ENCODE data around the gene NAALADL2. TPM values are rescaled to one million over a fixed set of nuclear protein-coding genes. Genes with fewer than 3 reads are reported as not detected.

The NAALADL2 gene
- total and polyA plus RNA-seq, 4 donors = 0.28 to 4.6 (median 3.1) TPM

GRCh38 chr3:175267121-175267531 lies 408.0 kb downstream of the NAALADL2 start:
- DNase-seq (ENCODE audit: low spot score) = no peak
- no peak for TF ChIP-seq CTCF (IDR thresholded peaks at IDR 0.05; ENCODE audit: low read depth, low read length, missing input control)
- no peak for TF ChIP-seq RXRA (IDR thresholded peaks at IDR 0.05)
- TF ChIP-seq YY1 (IDR thresholded peaks at IDR 0.05) = no peak
- TF ChIP-seq FOXA2 (IDR thresholded peaks at IDR 0.05) = no peak
- 91% methylated on average over 1 of the region's 1 CpG for WGBS
- Histone ChIP-seq H3K4me3 (ENCODE audit: low read depth in 1 of 3, low read length in 3 of 3) (no peak overlapping the region), H3K27me3 (ENCODE audit: control insufficient read depth in 4 of 4, insufficient read depth in 4 of 4, low read length in 3 of 4) (no peaks in the 10 kb centered on the region), H3K4me1 (ENCODE audit: control insufficient read depth in 4 of 4, insufficient read depth in 4 of 4, low read length in 3 of 4) (no peaks in the 10 kb centered on the region), H3K9me3 (ENCODE audit: control insufficient read depth in 4 of 4, low read length in 3 of 4) (no peaks in the 10 kb centered on the region), H3K36me3 (ENCODE audit: control insufficient read depth in 4 of 4, insufficient read depth in 3 of 4, low read depth in 1 of 4, low read length in 3 of 4) (no peaks in the 10 kb centered on the region), H3K27ac (ENCODE audit: low read depth in 1 of 2, low read length in 2 of 2) (no peak overlapping the region), H3K9ac (ENCODE audit: low read depth in 1 of 2, low read length in 2 of 2) (no peak overlapping the region)

GRCh38 chr3:175267561-175267960 lies 408.4 kb downstream of the NAALADL2 start:
- Histone ChIP-seq H3K9ac (ENCODE audit: low read depth in 1 of 2, low read length in 2 of 2) (no peak overlapping the region), H3K4me3 (ENCODE audit: low read depth in 1 of 3, low read length in 3 of 3) (no peak overlapping the region), H3K4me1 (ENCODE audit: control insufficient read depth in 4 of 4, insufficient read depth in 4 of 4, low read length in 3 of 4) (no peaks in the 10 kb centered on the region), H3K9me3 (ENCODE audit: control insufficient read depth in 4 of 4, low read length in 3 of 4) (no peaks in the 10 kb centered on the region), H3K27ac (ENCODE audit: low read depth in 1 of 2, low read length in 2 of 2) (no peak overlapping the region), H3K27me3 (ENCODE audit: control insufficient read depth in 4 of 4, insufficient read depth in 4 of 4, low read length in 3 of 4) (no peaks in the 10 kb centered on the region), H3K36me3 (ENCODE audit: control insufficient read depth in 4 of 4, insufficient read depth in 3 of 4, low read depth in 1 of 4, low read length in 3 of 4) (no peaks in the 10 kb centered on the region)
- DNase-seq (ENCODE audit: low spot score) = no peak
- TF ChIP-seq RXRA (IDR thresholded peaks at IDR 0.05) = no peak
- 82% methylated on average over 1 of the region's 1 CpG for WGBS

GRCh38 chr3:175269394-175269793 lies 410.3 kb downstream of the NAALADL2 start:
- TF ChIP-seq GABPA (IDR thresholded peaks at IDR 0.05 in 1 of 2, conservative IDR thresholded peaks at IDR 0.05 in 1 of 2) (no peak), SP1 (IDR thresholded peaks at IDR 0.05) (no peak)
- Histone ChIP-seq H3K4me3 (ENCODE audit: low read depth in 1 of 3, low read length in 3 of 3) (no peak overlapping the region), H3K9ac (ENCODE audit: low read depth in 1 of 2, low read length in 2 of 2) (no peak overlapping the region), H3K27ac (ENCODE audit: low read depth in 1 of 2, low read length in 2 of 2) (no peak overlapping the region), H3K27me3 (ENCODE audit: control insufficient read depth in 4 of 4, insufficient read depth in 4 of 4, low read length in 3 of 4) (no peaks in the 10 kb centered on the region), H3K4me1 (ENCODE audit: control insufficient read depth in 4 of 4, insufficient read depth in 4 of 4, low read length in 3 of 4) (no peaks in the 10 kb centered on the region), H3K36me3 (ENCODE audit: control insufficient read depth in 4 of 4, insufficient read depth in 3 of 4, low read depth in 1 of 4, low read length in 3 of 4) (no peaks in the 10 kb centered on the region), H3K9me3 (ENCODE audit: control insufficient read depth in 4 of 4, low read length in 3 of 4) (no peaks in the 10 kb centered on the region)
- no peak for DNase-seq (ENCODE audit: low spot score)
- 92% methylated on average over 9 of the region's 9 CpGs for WGBS

GRCh38 chr3:175270198-175270837 lies 411.2 kb downstream of the NAALADL2 start:
- Histone ChIP-seq H3K4me1 (ENCODE audit: control insufficient read depth in 4 of 4, insufficient read depth in 4 of 4, low read length in 3 of 4) (no peaks in the 10 kb centered on the region), H3K27ac (ENCODE audit: low read depth in 1 of 2, low read length in 2 of 2) (no peak overlapping the region), H3K27me3 (ENCODE audit: control insufficient read depth in 4 of 4, insufficient read depth in 4 of 4, low read length in 3 of 4) (no peaks in the 10 kb centered on the region), H3K9ac (ENCODE audit: low read depth in 1 of 2, low read length in 2 of 2) (no peak overlapping the region), H3K4me3 (ENCODE audit: low read depth in 1 of 3, low read length in 3 of 3) (no peak overlapping the region), H3K9me3 (ENCODE audit: control insufficient read depth in 4 of 4, low read length in 3 of 4) (no peaks in the 10 kb centered on the region), H3K36me3 (ENCODE audit: control insufficient read depth in 4 of 4, insufficient read depth in 3 of 4, low read depth in 1 of 4, low read length in 3 of 4) (no peaks in the 10 kb centered on the region)
- WGBS = 87% methylated on average over 5 of the region's 5 CpGs
- DNase-seq (ENCODE audit: low spot score) = no peak
- TF ChIP-seq REST (IDR thresholded peaks at IDR 0.05) = no peak
- TF ChIP-seq NR2F2 (IDR thresholded peaks at IDR 0.05) = no peak
- TF ChIP-seq JUND (IDR thresholded peaks at IDR 0.05) = no peak
- no peak for TF ChIP-seq FOXA2 (IDR thresholded peaks at IDR 0.05)
- no peak for TF ChIP-seq SP1 (IDR thresholded peaks at IDR 0.05)
- TF ChIP-seq CTCF (IDR thresholded peaks at IDR 0.05; ENCODE audit: low read depth, low read length, missing input control) = no peak
- no peak for TF ChIP-seq RXRA (IDR thresholded peaks at IDR 0.05)
- no peak for TF ChIP-seq MAX (IDR thresholded peaks at IDR 0.05)
- no peak for TF ChIP-seq ZBTB33 (IDR thresholded peaks at IDR 0.05)
- TF ChIP-seq HNF4G (IDR thresholded peaks at IDR 0.05) = no peak

Data from liver (tissue), 9 donors.